Measurements from ENCODE around the gene GAB3. TPM values are rescaled to one million over a fixed set of nuclear protein-coding genes. Genes with fewer than 3 reads are reported as not detected.

Gene GAB3
- total RNA-seq, 1 donor from 2014 or later, result 2.9 TPM

GRCh38 chrX:154791939-154792338 is 41.1 kb upstream of the GAB3 start:
- H3K4me1 ChIP-seq, result no peaks in the 10 kb centered on the region
- no peaks in the 10 kb centered on the region for H3K9me3 ChIP-seq

GRCh38 chrX:154791467-154791866 is 40.6 kb upstream of the GAB3 start:
- no peak for DNase-seq (ENCODE audit: low spot score in 2 of 2)
- H3K9me3 ChIP-seq, result no peaks in the 10 kb centered on the region
- no peak overlapping the region for H3K27ac ChIP-seq
- H3K27me3 ChIP-seq, result no peaks in the 10 kb centered on the region
- intact Hi-C loops (cut with DNase I), result no loop called here
- H3K4me3 ChIP-seq, result no peak overlapping the region
- no peak for TF ChIP-seq CTCF (IDR thresholded peaks at IDR 0.05)
- H3K4me1 ChIP-seq, result no peaks in the 10 kb centered on the region
- H3K36me3 ChIP-seq, result no peaks in the 10 kb centered on the region

More at GRCh38 chrX:154791939-154792338, 41.1 kb upstream of the GAB3 start:
- no peaks in the 10 kb centered on the region for H3K27me3 ChIP-seq
- intact Hi-C loops (cut with DNase I), result no loop called here
- no peak overlapping the region for H3K4me3 ChIP-seq
- no peaks in the 10 kb centered on the region for H3K36me3 ChIP-seq
- no peak for TF ChIP-seq CTCF (IDR thresholded peaks at IDR 0.05)
- H3K27ac ChIP-seq, result no peak overlapping the region
- DNase-seq (ENCODE audit: low spot score in 2 of 2), result no peak

GRCh38 chrX:154785716-154786115 is 34.8 kb upstream of the GAB3 start:
- H3K36me3 ChIP-seq, result no peaks in the 10 kb centered on the region
- H3K4me3 ChIP-seq, result no peak overlapping the region
- H3K27ac ChIP-seq, result no peak overlapping the region
- DNase-seq (ENCODE audit: low spot score in 2 of 2), result no peak
- H3K4me1 ChIP-seq, result no peaks in the 10 kb centered on the region
- intact Hi-C loops (cut with DNase I), result no loop called here
- TF ChIP-seq CTCF (IDR thresholded peaks at IDR 0.05), result no peak
- H3K27me3 ChIP-seq, result no peaks in the 10 kb centered on the region
- no peaks in the 10 kb centered on the region for H3K9me3 ChIP-seq

GRCh38 chrX:154784149-154784995 is 33.5 kb upstream of the GAB3 start:
- Histone ChIP-seq H3K36me3 (no peaks in the 10 kb centered on the region), H3K27ac (no peak overlapping the region), H3K9me3 (no peaks in the 10 kb centered on the region), H3K4me3 (no peak overlapping the region), H3K27me3 (no peaks in the 10 kb centered on the region), H3K4me1 (no peaks in the 10 kb centered on the region)
- no peak for TF ChIP-seq CTCF (IDR thresholded peaks at IDR 0.05)
- intact Hi-C loops (cut with DNase I), result no loop called here
- no peak for DNase-seq (ENCODE audit: low spot score in 2 of 2)

- no peak overlapping the region for H3K27ac ChIP-seq
- H3K4me1 ChIP-seq, result no peaks in the 10 kb centered on the region
- H3K36me3 ChIP-seq, result peaks cover 0 to 5% of the 10 kb centered on the region in 2 donors
- DNase-seq (ENCODE audit: low spot score in 2 of 2), result no peak
- no peak for TF ChIP-seq CTCF (IDR thresholded peaks at IDR 0.05)
- no peaks in the 10 kb centered on the region for H3K27me3 ChIP-seq
- intact Hi-C loops (cut with DNase I), result no loop called here
- H3K4me3 ChIP-seq, result no peak overlapping the region
- H3K9me3 ChIP-seq, result no peaks in the 10 kb centered on the region
Observed at GRCh38 chrX:154780968-154781367, 30.1 kb upstream of the GAB3 start.
